Measurements from ENCODE around the gene GNG7.
A peak's percentile ranks its signal among the peaks of the same experiment; 100 is the strongest.
"Not testable (repeated sequence)": the region's sequence is repeated elsewhere in the genome, so short reads cannot be mapped to it uniquely, and the experiment has no call there.

The GNG7 gene

GRCh38 chr19:2588081-2588777, 114.3 kb downstream of the GNG7 start:
- Histone ChIP-seq H3K4me1 (ENCODE audit: insufficient read depth, low read length) (peaks cover 17% of the 10 kb centered on the region), H3K9ac (ENCODE audit: low read depth, low read length) (no peak overlapping the region), H3K27ac (ENCODE audit: low read depth, low read length) (no peak overlapping the region), H3K27me3 (ENCODE audit: insufficient read depth, low read length) (no peaks in the 10 kb centered on the region), H3K36me3 (ENCODE audit: insufficient read depth, low read length) (no peaks in the 10 kb centered on the region), H3K9me3 (ENCODE audit: insufficient read depth, low read depth, low read length) (no peaks in the 10 kb centered on the region), H3K4me3 (ENCODE audit: low read length) (no peak overlapping the region)
- 76% methylated on average over 30 of the region's 30 CpGs for WGBS

- WGBS, result 34% methylated on average over 32 of the region's 32 CpGs
- Histone ChIP-seq H3K27me3 (ENCODE audit: insufficient read depth, low read length) (no peaks in the 10 kb centered on the region), H3K4me1 (ENCODE audit: insufficient read depth, low read length) (peaks cover 17% of the 10 kb centered on the region), H3K4me3 (ENCODE audit: low read length) (no peak overlapping the region), H3K9me3 (ENCODE audit: insufficient read depth, low read depth, low read length) (0 out of 2 replicates have a peak, but pooled peaks cover under 1% of the 10 kb centered on the region), H3K36me3 (ENCODE audit: insufficient read depth, low read length) (no peaks in the 10 kb centered on the region), H3K27ac (ENCODE audit: low read depth, low read length) (peak overlapping the region; percentile 11; the same call in 1 of the 2 replicates), H3K9ac (ENCODE audit: low read depth, low read length) (peak overlapping the region; percentile 44; the same call in 1 of the 2 replicates)
Measured at GRCh38 chr19:2587001-2587719, 115.3 kb downstream of the GNG7 start.

GRCh38 chr19:2586196-2586595, 116.3 kb downstream of the GNG7 start:
- H3K4me3 ChIP-seq (ENCODE audit: low read length), result no peak overlapping the region
- H3K9me3 ChIP-seq (ENCODE audit: insufficient read depth, low read depth, low read length), result 0 out of 2 replicates have a peak, but pooled peaks cover 5% of the 10 kb centered on the region
- H3K9ac ChIP-seq (ENCODE audit: low read depth, low read length), result no peak overlapping the region
- H3K27ac ChIP-seq (ENCODE audit: low read depth, low read length), result no peak overlapping the region
- peaks cover 17% of the 10 kb centered on the region for H3K4me1 ChIP-seq (ENCODE audit: insufficient read depth, low read length)
- no peaks in the 10 kb centered on the region for H3K36me3 ChIP-seq (ENCODE audit: insufficient read depth, low read length)
- WGBS, result 35% methylated on average over 8 of the region's 9 CpGs
- H3K27me3 ChIP-seq (ENCODE audit: insufficient read depth, low read length), result no peaks in the 10 kb centered on the region

GRCh38 chr19:2584002-2584401, 118.5 kb downstream of the GNG7 start:
- H3K27ac ChIP-seq (ENCODE audit: low read depth, low read length), result no peak overlapping the region
- no peak overlapping the region for H3K9ac ChIP-seq (ENCODE audit: low read depth, low read length)
- H3K27me3 ChIP-seq (ENCODE audit: insufficient read depth, low read length), result no peaks in the 10 kb centered on the region
- no peaks in the 10 kb centered on the region for H3K36me3 ChIP-seq (ENCODE audit: insufficient read depth, low read length)
- peaks cover 22% of the 10 kb centered on the region for H3K4me1 ChIP-seq (ENCODE audit: insufficient read depth, low read length)
- 0 out of 2 replicates have a peak, but pooled peaks cover 5% of the 10 kb centered on the region for H3K9me3 ChIP-seq (ENCODE audit: insufficient read depth, low read depth, low read length)
- H3K4me3 ChIP-seq (ENCODE audit: low read length), result no peak overlapping the region
- 77% methylated on average over 5 of the region's 5 CpGs for WGBS

- WGBS, result 100% methylated on average over 1 of the region's 6 CpGs
Measured at GRCh38 chr19:2582984-2583956, 119.2 kb downstream of the GNG7 start.

GRCh38 chr19:2580396-2580795, 122.1 kb downstream of the GNG7 start:
- H3K36me3 ChIP-seq (ENCODE audit: insufficient read depth, low read length); H3K27me3 ChIP-seq (ENCODE audit: insufficient read depth, low read length); H3K9ac ChIP-seq (ENCODE audit: low read depth, low read length); H3K27ac ChIP-seq (ENCODE audit: low read depth, low read length); H3K9me3 ChIP-seq (ENCODE audit: insufficient read depth, low read depth, low read length); H3K4me3 ChIP-seq (ENCODE audit: low read length): not testable (repeated sequence)
- H3K4me1 ChIP-seq (ENCODE audit: insufficient read depth, low read length), result peaks cover 13% of the 10 kb centered on the region; the same call in 1 of the 2 replicates
- 89% methylated on average over 5 of the region's 5 CpGs for WGBS

More at GRCh38 chr19:2582984-2583956, 119.2 kb downstream of the GNG7 start:
- Histone ChIP-seq H3K9ac (ENCODE audit: low read depth, low read length) (no peak overlapping the region), H3K27me3 (ENCODE audit: insufficient read depth, low read length) (no peaks in the 10 kb centered on the region), H3K4me1 (ENCODE audit: insufficient read depth, low read length) (peaks cover 23% of the 10 kb centered on the region), H3K9me3 (ENCODE audit: insufficient read depth, low read depth, low read length) (0 out of 2 replicates have a peak, but pooled peaks cover 5% of the 10 kb centered on the region), H3K4me3 (ENCODE audit: low read length) (no peak overlapping the region), H3K36me3 (ENCODE audit: insufficient read depth, low read length) (no peaks in the 10 kb centered on the region), H3K27ac (ENCODE audit: low read depth, low read length) (no peak overlapping the region)

- H3K9me3 ChIP-seq (ENCODE audit: insufficient read depth, low read depth, low read length), result 0 out of 2 replicates have a peak, but pooled peaks cover 5% of the 10 kb centered on the region
- H3K36me3 ChIP-seq (ENCODE audit: insufficient read depth, low read length), result no peaks in the 10 kb centered on the region
- H3K27ac ChIP-seq (ENCODE audit: low read depth, low read length), result peak overlapping the region; percentile 73; the same call in 1 of the 2 replicates
- no peaks in the 10 kb centered on the region for H3K27me3 ChIP-seq (ENCODE audit: insufficient read depth, low read length)
- peak overlapping the region; percentile 60 for H3K4me3 ChIP-seq (ENCODE audit: low read length)
- 0 out of 2 replicates have a peak overlapping the region, but pooled peaks have one; percentile 62 for H3K9ac ChIP-seq (ENCODE audit: low read depth, low read length)
- WGBS, result 36% methylated on average over 14 of the region's 14 CpGs
- peaks cover 13% of the 10 kb centered on the region; the same call in 1 of the 2 replicates for H3K4me1 ChIP-seq (ENCODE audit: insufficient read depth, low read length)
Measured at GRCh38 chr19:2579678-2580280, 122.7 kb downstream of the GNG7 start.

- peak overlapping the region; percentile 62 for H3K9ac ChIP-seq (ENCODE audit: low read depth, low read length)
- WGBS, result 2% methylated on average over 47 of the region's 47 CpGs
Measured at GRCh38 chr19:2578901-2579677, 123.4 kb downstream of the GNG7 start.

GRCh38 chr19:2578391-2578890, 124.1 kb downstream of the GNG7 start:
- Histone ChIP-seq H3K4me1 (ENCODE audit: insufficient read depth, low read length) (peaks cover 13% of the 10 kb centered on the region; the same call in 1 of the 2 replicates), H3K36me3 (ENCODE audit: insufficient read depth, low read length) (no peaks in the 10 kb centered on the region), H3K9me3 (ENCODE audit: insufficient read depth, low read depth, low read length) (0 out of 2 replicates have a peak, but pooled peaks cover 5% of the 10 kb centered on the region), H3K4me3 (ENCODE audit: low read length) (peak overlapping the region; percentile 60), H3K27ac (ENCODE audit: low read depth, low read length) (peak overlapping the region; percentile 73), H3K9ac (ENCODE audit: low read depth, low read length) (peak overlapping the region; percentile 62), H3K27me3 (ENCODE audit: insufficient read depth, low read length) (no peaks in the 10 kb centered on the region)
- 17% methylated on average over 13 of the region's 13 CpGs for WGBS

More at GRCh38 chr19:2578901-2579677, 123.4 kb downstream of the GNG7 start:
- no peaks in the 10 kb centered on the region for H3K27me3 ChIP-seq (ENCODE audit: insufficient read depth, low read length)
- H3K9me3 ChIP-seq (ENCODE audit: insufficient read depth, low read depth, low read length), result 0 out of 2 replicates have a peak, but pooled peaks cover 5% of the 10 kb centered on the region
- peak overlapping the region; percentile 60 for H3K4me3 ChIP-seq (ENCODE audit: low read length)
- peaks cover 13% of the 10 kb centered on the region; the same call in 1 of the 2 replicates for H3K4me1 ChIP-seq (ENCODE audit: insufficient read depth, low read length)
- peak overlapping the region; percentile 73 for H3K27ac ChIP-seq (ENCODE audit: low read depth, low read length)
- H3K36me3 ChIP-seq (ENCODE audit: insufficient read depth, low read length), result no peaks in the 10 kb centered on the region

Data from HUES64 (cell line).